Thyroid gland (tissue), 4 donors: ENCODE measurements around the gene CTNNB1. TPM values are rescaled to one million over a fixed set of nuclear protein-coding genes. Genes with fewer than 3 reads are reported as not detected.

Experiments
- DNase-seq, 2 donors: peaks; one replicate each; pipeline ENCODE4 v3.0.0-alpha.2; 2019
- H3K27ac ChIP-seq, 3 donors: fragments of 200-600 bp; sonication (generic); 1 replicate in 2 of 3; 2 replicates in 1 of 3; pipeline ENCODE4 v1.5.1; 2016 to 2019; ENCODE audit warnings: mild to moderate bottlenecking in 1 of 3, moderate library complexity in 1 of 3
- H3K27me3 ChIP-seq: fragments of 200-600 bp; sonication (generic); one replicate; pipeline ENCODE4 v1.5.1; 2019
- H3K36me3 ChIP-seq, 2 donors: fragments of 200-600 bp; sonication (generic); one replicate each; pipeline ENCODE4 v1.5.1; 2016 to 2019
- H3K4me1 ChIP-seq, 2 donors: fragments of 200-600 bp; sonication (generic); one replicate each; pipeline ENCODE4 v1.5.1; 2017 to 2019
- H3K4me3 ChIP-seq, 3 donors: fragments of 200-600 bp; sonication (generic); replicated peaks in 1 of 3; 1 replicate in 2 of 3; 2 replicates in 1 of 3; pipeline ENCODE4 v1.5.1; 2016; ENCODE audit warnings: mild to moderate bottlenecking in 1 of 3
- H3K9me3 ChIP-seq: fragments of 200-600 bp; sonication (generic); one replicate; pipeline ENCODE4 v1.5.1; 2017
- POLR2A ChIP-seq, 2 donors: fragments of 450-650 bp; IDR thresholded peaks; one replicate each; pipeline ENCODE4 v1.6.1; 2017; ENCODE audit warnings: antibody characterized with exemption in 2 of 2, mild to moderate bottlenecking in 2 of 2, moderate library complexity in 1 of 2
- WGBS, 2 donors: methylation state at CpG; one replicate each; pipeline ENCODE4 v1.1.5; 2017; 5-methylcytosine and 5-hydroxymethylcytosine counted together
- intact Hi-C: fragments of 100-400 bp; cut with DNase I; formaldehyde crosslinking; loops from one replicate; pipeline ENCODE4 v1.15.1; 2023
- total RNA-seq, 4 donors: library from RNA; depleted of rRNA; stranded (reverse); fragments of >200 nt; gene quantifications; one replicate each; pipeline ENCODE4 v1.2.3, GENCODE V29; 2016
- TF ChIP-seq, protein P1 (sequence below), 6 experiments: fragments of 200-600 bp in 3 of 6; fragments of 450-650 bp in 3 of 6; sonication (generic) in 3 of 6; IDR thresholded peaks; one replicate each; pipeline ENCODE4 v1.5.1; 2016 to 2019; ENCODE audit warnings: antibody characterized with exemption in 6 of 6, mild to moderate bottlenecking in 2 of 6, inconsistent platforms in 1 of 6, moderate library complexity in 1 of 6

Gene CTNNB1
- total RNA-seq, 4 donors from 2014 or later, result 454 to 784 (median 579) TPM

DNA sequence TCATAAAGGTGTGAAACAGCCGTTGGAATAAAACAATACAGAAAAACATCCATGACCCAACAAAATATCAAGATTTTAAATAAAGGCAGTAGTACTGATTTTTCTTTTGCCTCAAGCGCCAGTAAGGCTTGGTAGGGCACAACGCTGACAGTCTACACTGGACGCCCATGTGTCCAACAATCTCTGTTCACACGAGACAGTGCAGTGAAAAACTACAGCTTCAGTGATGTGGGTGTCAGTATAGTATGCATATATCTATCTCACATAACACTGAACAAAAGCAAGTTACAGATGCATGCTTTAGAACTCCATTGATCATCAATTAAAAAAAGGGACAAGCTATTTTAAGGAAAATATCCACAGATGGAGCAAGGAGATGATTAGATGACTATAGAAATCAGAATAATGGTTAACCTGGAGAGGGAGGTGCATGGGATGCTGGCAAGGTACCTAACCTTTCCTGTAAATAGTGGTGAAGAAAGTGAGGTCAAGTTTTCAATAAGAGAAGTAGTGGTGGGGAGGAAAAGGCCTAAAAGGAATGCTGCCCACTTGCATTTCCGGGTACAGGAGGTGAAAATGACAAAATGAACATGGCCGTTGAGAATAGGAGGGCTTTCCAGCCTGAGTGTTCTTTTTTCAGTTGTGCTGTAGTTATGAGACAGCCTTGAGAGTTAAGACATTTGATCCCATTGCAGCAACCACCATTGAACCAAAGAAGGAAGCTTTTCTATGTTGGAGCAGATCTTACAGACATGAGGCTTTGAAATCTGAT, 42.7 kb downstream of the CTNNB1 start:
- Histone ChIP-seq H3K36me3 (peaks cover 20 to 22% of the 10 kb centered on the region in 2 donors), H3K27ac (no peak overlapping the region), H3K4me3 (no peak overlapping the region), H3K9me3 (no peaks in the 10 kb centered on the region), H3K27me3 (no peaks in the 10 kb centered on the region), H3K4me1 (peaks cover 0 to 16% of the 10 kb centered on the region in 2 donors)
- intact Hi-C loops, result no loop called here
- TF ChIP-seq POLR2A (IDR thresholded peaks at IDR 0.05), result no peak
- TF ChIP-seq, protein P1, sequence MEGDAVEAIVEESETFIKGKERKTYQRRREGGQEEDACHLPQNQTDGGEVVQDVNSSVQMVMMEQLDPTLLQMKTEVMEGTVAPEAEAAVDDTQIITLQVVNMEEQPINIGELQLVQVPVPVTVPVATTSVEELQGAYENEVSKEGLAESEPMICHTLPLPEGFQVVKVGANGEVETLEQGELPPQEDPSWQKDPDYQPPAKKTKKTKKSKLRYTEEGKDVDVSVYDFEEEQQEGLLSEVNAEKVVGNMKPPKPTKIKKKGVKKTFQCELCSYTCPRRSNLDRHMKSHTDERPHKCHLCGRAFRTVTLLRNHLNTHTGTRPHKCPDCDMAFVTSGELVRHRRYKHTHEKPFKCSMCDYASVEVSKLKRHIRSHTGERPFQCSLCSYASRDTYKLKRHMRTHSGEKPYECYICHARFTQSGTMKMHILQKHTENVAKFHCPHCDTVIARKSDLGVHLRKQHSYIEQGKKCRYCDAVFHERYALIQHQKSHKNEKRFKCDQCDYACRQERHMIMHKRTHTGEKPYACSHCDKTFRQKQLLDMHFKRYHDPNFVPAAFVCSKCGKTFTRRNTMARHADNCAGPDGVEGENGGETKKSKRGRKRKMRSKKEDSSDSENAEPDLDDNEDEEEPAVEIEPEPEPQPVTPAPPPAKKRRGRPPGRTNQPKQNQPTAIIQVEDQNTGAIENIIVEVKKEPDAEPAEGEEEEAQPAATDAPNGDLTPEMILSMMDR (IDR thresholded peaks at IDR 0.05), result no peak
- no peak for DNase-seq
- 86 to 89% methylated on average over 7 of the region's 7 CpGs for WGBS, 2 donors

DNA sequence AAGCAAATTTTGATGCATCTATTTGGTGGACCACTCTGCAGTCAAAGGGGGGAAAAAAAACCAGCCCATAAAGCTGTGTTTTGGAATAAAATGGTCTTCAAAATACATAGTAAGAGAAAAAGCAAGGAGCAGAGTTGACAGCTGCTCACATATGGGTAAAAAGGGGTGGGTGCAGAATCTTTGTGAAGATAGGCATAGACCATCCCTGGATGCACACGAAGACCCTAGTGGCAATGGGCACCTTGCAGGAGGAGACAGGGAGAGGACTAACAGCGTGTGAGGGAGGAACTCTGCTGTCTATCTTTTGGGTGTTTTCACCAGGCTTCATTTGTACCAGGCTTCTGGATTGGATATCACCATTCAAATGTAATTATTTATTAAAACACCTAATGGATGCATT, 43.9 kb downstream of the CTNNB1 start:
- H3K27me3 ChIP-seq, result no peaks in the 10 kb centered on the region
- no peak for TF ChIP-seq POLR2A (IDR thresholded peaks at IDR 0.05)
- TF ChIP-seq, protein P1 (IDR thresholded peaks at IDR 0.05), result no peak
- intact Hi-C loops, result no loop called here
- H3K4me3 ChIP-seq, result no peak overlapping the region
- no peak overlapping the region for H3K27ac ChIP-seq
- no peak for DNase-seq
- H3K9me3 ChIP-seq, result no peaks in the 10 kb centered on the region
- 60 to 98% methylated on average over 2 of the region's 2 CpGs for WGBS, 2 donors
- H3K36me3 ChIP-seq, result peaks cover 10 to 14% of the 10 kb centered on the region in 2 donors
- H3K4me1 ChIP-seq, result peaks cover 0 to 24% of the 10 kb centered on the region in 2 donors

DNA sequence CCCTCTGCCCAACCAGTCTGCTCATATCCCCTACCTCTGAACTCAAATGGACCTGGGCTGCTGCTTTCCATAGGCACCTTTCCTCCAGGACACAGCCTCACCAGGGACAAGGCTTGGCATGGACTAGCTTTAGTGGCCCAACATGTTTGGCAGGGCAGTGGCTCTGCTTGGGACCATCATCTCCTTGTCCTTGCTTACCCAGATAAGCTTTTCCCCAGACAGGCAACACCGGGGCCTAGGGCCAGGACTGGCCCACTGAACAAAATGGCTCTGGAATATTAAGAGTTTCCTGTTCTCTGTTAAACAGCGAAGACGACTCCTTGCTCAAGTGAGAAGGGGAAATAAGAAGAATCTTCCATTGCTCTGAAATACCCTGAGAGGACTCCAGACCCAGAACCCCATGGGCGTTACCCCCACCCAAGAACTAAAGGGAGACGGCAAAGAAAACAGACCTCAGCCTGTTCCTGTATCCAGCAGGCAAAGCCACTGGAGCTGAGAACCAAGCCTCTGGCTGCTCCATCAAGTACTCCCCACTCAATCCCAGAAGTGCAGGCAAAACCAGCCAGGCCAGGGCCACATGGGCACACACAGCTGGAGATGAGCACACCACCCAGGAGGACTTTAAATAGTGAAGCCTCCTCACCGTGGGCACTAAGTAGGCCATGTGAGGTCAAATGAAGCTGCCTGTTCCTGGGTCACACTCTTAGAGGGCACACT, 45.5 kb downstream of the CTNNB1 start:
- H3K27me3 ChIP-seq, result no peaks in the 10 kb centered on the region
- WGBS, 2 donors, result 52 to 64% methylated on average over 6 of the region's 6 CpGs

DNA sequence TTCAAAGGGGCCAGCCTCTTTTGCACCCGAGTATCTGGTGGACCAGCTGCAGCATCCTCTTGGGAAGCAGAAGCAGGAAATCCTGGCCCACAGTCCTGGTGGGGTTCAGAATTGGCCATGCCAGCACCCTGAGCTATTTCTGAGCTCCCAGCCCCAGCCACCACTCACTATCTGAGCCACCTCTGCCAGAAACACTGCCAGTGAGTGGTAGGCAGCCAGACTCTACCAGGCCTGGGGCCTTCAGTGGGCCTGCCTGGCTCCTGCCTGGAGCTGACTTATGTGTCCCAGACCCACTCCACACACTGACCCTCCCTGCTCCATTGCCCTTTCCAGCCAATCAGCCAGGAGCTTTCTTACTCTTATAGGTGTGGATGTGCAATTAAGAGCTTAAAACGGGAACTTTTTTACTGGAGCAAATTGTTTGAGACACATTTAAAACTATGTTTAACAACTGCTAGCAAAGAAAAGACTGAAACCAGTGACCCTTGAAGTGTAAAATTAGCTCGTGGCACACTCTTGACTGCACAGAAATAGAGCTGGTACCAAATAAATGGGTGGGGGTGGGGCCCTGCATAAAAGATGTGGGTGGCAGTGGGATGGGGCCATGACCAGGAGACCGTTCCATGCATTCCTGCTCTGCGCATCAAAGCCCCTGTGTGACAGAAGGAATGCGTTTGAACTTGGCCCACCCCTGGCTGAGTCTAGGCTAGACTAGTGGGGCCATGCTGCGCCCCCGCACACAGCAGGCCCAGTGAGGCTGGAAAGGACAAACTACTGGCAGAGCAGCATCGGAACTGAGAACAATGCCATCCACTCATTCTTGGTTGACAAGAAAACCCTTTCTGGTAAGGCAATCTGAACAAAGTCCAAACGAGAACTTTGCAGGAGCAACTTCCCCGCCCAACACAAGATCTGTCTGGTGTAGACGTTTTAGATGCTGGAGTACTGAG, 48.0 kb downstream of the CTNNB1 start:
- TF ChIP-seq POLR2A (IDR thresholded peaks at IDR 0.05), result no peak
- TF ChIP-seq, protein P1 (IDR thresholded peaks at IDR 0.05), result no peak
- H3K4me3 ChIP-seq, result no peak overlapping the region
- H3K27ac ChIP-seq, result no peak overlapping the region
- H3K36me3 ChIP-seq, result no peaks in the 10 kb centered on the region
- intact Hi-C loops, result no loop called here
- no peaks in the 10 kb centered on the region for H3K27me3 ChIP-seq
- H3K9me3 ChIP-seq, result no peaks in the 10 kb centered on the region
- peak in 1 of 2 donors; percentile 30 for DNase-seq
- H3K4me1 ChIP-seq, result peaks cover 0 to 26% of the 10 kb centered on the region in 2 donors
- WGBS, 2 donors, result 75 to 82% methylated on average over 12 of the region's 12 CpGs

More for the DNA sequence above, 45.5 kb downstream of the CTNNB1 start:
- TF ChIP-seq, protein P1 (IDR thresholded peaks at IDR 0.05), result no peak
- no peak for TF ChIP-seq POLR2A (IDR thresholded peaks at IDR 0.05)
- intact Hi-C loops, result no loop called here
- Histone ChIP-seq H3K27ac (peak overlapping the region in 2 of 3 donors; percentile 10 to 49), H3K9me3 (no peaks in the 10 kb centered on the region), H3K4me1 (peaks cover 0 to 26% of the 10 kb centered on the region in 2 donors), H3K4me3 (no peak overlapping the region), H3K36me3 (no peaks in the 10 kb centered on the region)
- DNase-seq, result peak; percentile 68 to 72
